Measurements from ENCODE around the gene ADGRG1.

GRCh38 chr16:57628783-57629293 lies 408 bp downstream of the ADGRG1 start:
- TF ChIP-seq CTCF (IDR thresholded peaks at IDR 0.05), result no peak
- no peak for TF ChIP-seq ZFX (IDR thresholded peaks at IDR 0.05; ENCODE audit: borderline replicate concordance)
